ENCODE data around the gene IGF2R.
"Not testable (repeated sequence)": the region's sequence is repeated elsewhere in the genome, so short reads cannot be mapped to it uniquely, and the experiment has no call there.

Gene IGF2R, protein sequence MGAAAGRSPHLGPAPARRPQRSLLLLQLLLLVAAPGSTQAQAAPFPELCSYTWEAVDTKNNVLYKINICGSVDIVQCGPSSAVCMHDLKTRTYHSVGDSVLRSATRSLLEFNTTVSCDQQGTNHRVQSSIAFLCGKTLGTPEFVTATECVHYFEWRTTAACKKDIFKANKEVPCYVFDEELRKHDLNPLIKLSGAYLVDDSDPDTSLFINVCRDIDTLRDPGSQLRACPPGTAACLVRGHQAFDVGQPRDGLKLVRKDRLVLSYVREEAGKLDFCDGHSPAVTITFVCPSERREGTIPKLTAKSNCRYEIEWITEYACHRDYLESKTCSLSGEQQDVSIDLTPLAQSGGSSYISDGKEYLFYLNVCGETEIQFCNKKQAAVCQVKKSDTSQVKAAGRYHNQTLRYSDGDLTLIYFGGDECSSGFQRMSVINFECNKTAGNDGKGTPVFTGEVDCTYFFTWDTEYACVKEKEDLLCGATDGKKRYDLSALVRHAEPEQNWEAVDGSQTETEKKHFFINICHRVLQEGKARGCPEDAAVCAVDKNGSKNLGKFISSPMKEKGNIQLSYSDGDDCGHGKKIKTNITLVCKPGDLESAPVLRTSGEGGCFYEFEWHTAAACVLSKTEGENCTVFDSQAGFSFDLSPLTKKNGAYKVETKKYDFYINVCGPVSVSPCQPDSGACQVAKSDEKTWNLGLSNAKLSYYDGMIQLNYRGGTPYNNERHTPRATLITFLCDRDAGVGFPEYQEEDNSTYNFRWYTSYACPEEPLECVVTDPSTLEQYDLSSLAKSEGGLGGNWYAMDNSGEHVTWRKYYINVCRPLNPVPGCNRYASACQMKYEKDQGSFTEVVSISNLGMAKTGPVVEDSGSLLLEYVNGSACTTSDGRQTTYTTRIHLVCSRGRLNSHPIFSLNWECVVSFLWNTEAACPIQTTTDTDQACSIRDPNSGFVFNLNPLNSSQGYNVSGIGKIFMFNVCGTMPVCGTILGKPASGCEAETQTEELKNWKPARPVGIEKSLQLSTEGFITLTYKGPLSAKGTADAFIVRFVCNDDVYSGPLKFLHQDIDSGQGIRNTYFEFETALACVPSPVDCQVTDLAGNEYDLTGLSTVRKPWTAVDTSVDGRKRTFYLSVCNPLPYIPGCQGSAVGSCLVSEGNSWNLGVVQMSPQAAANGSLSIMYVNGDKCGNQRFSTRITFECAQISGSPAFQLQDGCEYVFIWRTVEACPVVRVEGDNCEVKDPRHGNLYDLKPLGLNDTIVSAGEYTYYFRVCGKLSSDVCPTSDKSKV (N-terminal part only)

DNA sequence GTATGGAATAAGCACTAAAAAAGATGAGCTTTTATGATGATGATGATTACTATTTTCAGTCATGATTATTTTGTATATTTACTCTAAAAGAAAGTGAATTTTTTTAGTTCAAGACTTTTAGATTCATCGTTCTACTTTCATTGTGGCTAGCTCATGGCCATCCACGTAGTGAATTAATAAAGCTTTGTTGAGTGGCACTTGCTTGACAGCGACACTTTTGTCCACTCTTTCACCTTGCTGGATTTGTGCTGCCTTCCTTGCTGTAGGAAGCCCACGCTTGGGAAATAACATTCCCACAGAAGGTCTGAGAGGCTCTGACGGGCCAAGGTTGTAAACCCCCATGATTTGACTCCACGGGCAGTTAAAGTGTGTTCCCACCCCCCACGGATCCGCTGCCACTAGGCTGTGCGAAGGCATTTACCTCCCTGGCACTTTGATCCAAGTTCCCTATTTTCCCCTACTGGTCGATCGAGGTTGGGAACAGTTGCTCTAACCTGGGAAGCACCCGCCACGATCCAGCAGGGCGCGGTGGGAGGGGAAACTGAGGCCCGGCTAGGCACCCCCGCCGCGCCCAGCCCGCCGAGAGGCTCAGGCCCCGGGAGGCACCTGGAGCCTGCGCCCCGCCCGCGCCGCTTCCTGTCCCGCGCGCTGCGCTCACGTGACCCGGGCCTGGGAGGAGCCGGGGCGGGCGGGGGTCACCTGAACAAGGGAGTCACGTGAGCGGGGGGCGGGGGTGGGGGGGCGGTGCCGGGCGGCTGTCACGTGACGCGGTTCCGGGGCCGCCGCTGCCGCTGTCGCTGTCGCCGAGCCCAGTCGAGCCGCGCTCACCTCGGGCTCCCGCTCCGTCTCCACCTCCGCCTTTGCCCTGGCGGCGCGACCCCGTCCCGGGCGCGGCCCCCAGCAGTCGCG, at the start of gene IGF2R:
Gene IGF2R (plus strand): TSS at position 788 of the 909 bp plus-strand sequence. CDS start 165 bp downstream, outside the sequence.
- DNase-seq (ENCODE audit: insufficient read length, low spot score) (peak; percentile 75), FAIRE-seq (no peak)
- TF ChIP-seq POLR2A (IDR thresholded peaks at IDR 0.05; ENCODE audit: low read depth, low read length), result peak; percentile 63

GRCh38 chr6:159919800-159920199, 49.1 kb upstream of the IGF2R start:
- FAIRE-seq, result no peak
- no peak for TF ChIP-seq POLR2A (IDR thresholded peaks at IDR 0.05; ENCODE audit: low read depth, low read length)
- no peak for DNase-seq (ENCODE audit: insufficient read length, low spot score)

DNA sequence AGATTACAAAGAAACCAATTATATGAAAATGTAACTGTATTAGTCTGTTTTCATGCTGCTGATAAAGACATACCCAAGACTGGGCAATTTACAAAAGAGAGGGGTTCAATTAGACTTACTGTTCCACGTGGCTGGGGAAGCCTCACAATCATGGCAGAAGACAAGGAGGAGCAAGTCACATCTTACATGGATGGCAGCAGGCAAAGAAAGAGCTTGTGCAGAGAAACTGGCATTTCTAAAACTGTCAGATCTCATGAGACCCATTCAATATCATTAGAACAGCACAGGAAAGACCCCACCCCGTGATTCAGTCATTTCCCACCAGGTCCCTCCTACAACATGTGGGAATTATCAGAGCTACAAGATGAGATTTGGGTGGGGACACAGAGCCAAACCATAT, 44.7 kb upstream of the IGF2R start:
- FAIRE-seq; DNase-seq (ENCODE audit: insufficient read length, low spot score): not testable (repeated sequence)

- TF ChIP-seq POLR2A (IDR thresholded peaks at IDR 0.05; ENCODE audit: low read depth, low read length), result no peak
- FAIRE-seq, result no peak
- no peak for DNase-seq (ENCODE audit: insufficient read length, low spot score)
Observed at GRCh38 chr6:159926542-159927203, 42.2 kb upstream of the IGF2R start.

DNA sequence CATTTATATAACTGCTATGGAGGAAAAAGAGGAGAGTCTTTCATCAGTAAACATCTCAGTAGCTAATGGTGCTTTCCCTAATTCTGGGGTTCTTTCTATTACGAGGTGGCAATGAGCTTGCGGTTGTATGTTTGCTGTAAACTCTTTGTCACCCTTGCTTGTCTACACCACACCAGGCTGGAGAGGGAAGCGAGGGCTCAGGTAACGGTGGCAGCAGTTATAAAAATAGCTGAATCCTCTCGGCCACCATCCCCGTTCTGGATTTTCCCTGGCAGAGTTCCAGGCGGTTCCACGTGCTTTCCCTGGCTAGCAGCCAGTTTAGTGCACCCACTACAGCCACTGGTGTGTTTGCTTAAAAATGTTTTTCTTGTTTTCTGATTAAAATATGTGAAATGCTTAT, 39.1 kb upstream of the IGF2R start:
- no peak for TF ChIP-seq POLR2A (IDR thresholded peaks at IDR 0.05; ENCODE audit: low read depth, low read length)
- DNase-seq (ENCODE audit: insufficient read length, low spot score) (no peak), FAIRE-seq (no peak)

- no peak for DNase-seq (ENCODE audit: insufficient read length, low spot score)
- TF ChIP-seq POLR2A (IDR thresholded peaks at IDR 0.05; ENCODE audit: low read depth, low read length), result no peak
- FAIRE-seq, result no peak
Observed at GRCh38 chr6:159931112-159931511, 37.8 kb upstream of the IGF2R start.

GRCh38 chr6:159931846-159932245, 37.0 kb upstream of the IGF2R start:
- TF ChIP-seq POLR2A (IDR thresholded peaks at IDR 0.05; ENCODE audit: low read depth, low read length), result no peak
- FAIRE-seq, result no peak
- DNase-seq (ENCODE audit: insufficient read length, low spot score), result no peak

GRCh38 chr6:159933077-159933476, 35.8 kb upstream of the IGF2R start:
- TF ChIP-seq POLR2A (IDR thresholded peaks at IDR 0.05; ENCODE audit: low read depth, low read length), result no peak
- FAIRE-seq (no peak), DNase-seq (ENCODE audit: insufficient read length, low spot score) (no peak)

- no peak for DNase-seq (ENCODE audit: insufficient read length, low spot score)
- no peak for TF ChIP-seq POLR2A (IDR thresholded peaks at IDR 0.05; ENCODE audit: low read depth, low read length)
- FAIRE-seq, result no peak
Observed at GRCh38 chr6:159934181-159934580, 34.7 kb upstream of the IGF2R start.

DNA sequence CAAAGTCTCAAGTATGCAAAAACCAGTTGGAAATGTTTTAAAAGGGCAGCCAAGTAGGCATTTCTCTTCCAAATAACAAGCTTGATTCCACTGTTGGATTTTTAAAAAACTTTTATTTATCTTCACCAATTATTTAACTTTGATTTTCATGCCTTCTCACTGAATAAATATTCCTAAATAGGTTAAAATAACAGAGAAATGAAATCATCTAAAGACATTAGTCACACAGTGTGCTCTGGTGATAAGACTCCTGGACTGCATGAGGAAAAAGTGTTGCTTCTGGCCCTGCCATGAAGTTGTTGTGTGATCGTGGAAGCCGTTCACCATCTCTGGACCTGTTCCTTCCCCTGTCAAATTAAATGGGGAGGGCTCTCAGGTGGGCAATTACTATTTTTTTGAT, 33.8 kb upstream of the IGF2R start:
- FAIRE-seq (no peak), DNase-seq (ENCODE audit: insufficient read length, low spot score) (no peak)
- no peak for TF ChIP-seq POLR2A (IDR thresholded peaks at IDR 0.05; ENCODE audit: low read depth, low read length)

GRCh38 chr6:159935633-159936032, 33.2 kb upstream of the IGF2R start:
- FAIRE-seq, result no peak
- no peak for DNase-seq (ENCODE audit: insufficient read length, low spot score)
- TF ChIP-seq POLR2A (IDR thresholded peaks at IDR 0.05; ENCODE audit: low read depth, low read length), result no peak

- TF ChIP-seq POLR2A (IDR thresholded peaks at IDR 0.05; ENCODE audit: low read depth, low read length), result no peak
- FAIRE-seq (no peak), DNase-seq (ENCODE audit: insufficient read length, low spot score) (no peak)
Observed at GRCh38 chr6:159939591-159940016, 29.3 kb upstream of the IGF2R start.

All from H54 (cell line).